ENCODE results near the gene DDX6.

DNA sequence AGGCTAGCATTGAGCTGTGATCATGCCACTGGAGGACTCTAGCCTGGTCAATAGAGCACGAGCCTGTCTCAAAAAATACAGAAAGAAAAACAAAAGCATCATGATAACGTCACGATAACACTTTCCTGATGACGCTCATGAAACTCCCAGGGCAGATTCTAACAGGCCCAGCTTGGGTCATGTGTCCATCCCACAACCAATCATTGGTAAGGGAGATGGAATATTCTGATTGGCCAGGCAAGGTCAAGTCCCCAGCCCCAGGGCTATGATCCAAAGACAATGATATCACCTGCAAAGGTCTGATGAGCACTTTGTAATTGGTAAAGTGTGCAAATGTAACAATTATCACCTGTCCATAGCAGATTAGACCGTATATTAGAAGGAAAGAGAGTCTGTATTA is 21.5 kb upstream of the DDX6 start:
- TF ChIP-seq ZNF211 (tag by site-specific recombination; IDR thresholded peaks at IDR 0.05; ENCODE audit: low read depth) (no peak), ZNF549 (tag by site-specific recombination; IDR thresholded peaks at IDR 0.05) (no peak), ZNF223 (tag by site-specific recombination; IDR thresholded peaks at IDR 0.05) (no peak), ZNF202 (tag by site-specific recombination; IDR thresholded peaks at IDR 0.05; ENCODE audit: borderline replicate concordance) (no peak)
- TF ChIP-seq, protein P1, sequence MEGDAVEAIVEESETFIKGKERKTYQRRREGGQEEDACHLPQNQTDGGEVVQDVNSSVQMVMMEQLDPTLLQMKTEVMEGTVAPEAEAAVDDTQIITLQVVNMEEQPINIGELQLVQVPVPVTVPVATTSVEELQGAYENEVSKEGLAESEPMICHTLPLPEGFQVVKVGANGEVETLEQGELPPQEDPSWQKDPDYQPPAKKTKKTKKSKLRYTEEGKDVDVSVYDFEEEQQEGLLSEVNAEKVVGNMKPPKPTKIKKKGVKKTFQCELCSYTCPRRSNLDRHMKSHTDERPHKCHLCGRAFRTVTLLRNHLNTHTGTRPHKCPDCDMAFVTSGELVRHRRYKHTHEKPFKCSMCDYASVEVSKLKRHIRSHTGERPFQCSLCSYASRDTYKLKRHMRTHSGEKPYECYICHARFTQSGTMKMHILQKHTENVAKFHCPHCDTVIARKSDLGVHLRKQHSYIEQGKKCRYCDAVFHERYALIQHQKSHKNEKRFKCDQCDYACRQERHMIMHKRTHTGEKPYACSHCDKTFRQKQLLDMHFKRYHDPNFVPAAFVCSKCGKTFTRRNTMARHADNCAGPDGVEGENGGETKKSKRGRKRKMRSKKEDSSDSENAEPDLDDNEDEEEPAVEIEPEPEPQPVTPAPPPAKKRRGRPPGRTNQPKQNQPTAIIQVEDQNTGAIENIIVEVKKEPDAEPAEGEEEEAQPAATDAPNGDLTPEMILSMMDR (tag by site-specific recombination; IDR thresholded peaks at IDR 0.05): no peak
- TF ChIP-seq, protein P2, sequence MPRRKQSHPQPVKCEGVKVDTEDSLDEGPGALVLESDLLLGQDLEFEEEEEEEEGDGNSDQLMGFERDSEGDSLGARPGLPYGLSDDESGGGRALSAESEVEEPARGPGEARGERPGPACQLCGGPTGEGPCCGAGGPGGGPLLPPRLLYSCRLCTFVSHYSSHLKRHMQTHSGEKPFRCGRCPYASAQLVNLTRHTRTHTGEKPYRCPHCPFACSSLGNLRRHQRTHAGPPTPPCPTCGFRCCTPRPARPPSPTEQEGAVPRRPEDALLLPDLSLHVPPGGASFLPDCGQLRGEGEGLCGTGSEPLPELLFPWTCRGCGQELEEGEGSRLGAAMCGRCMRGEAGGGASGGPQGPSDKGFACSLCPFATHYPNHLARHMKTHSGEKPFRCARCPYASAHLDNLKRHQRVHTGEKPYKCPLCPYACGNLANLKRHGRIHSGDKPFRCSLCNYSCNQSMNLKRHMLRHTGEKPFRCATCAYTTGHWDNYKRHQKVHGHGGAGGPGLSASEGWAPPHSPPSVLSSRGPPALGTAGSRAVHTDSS (tag by site-specific recombination; IDR thresholded peaks at IDR 0.05): no peak
- TF ChIP-seq, protein P3, sequence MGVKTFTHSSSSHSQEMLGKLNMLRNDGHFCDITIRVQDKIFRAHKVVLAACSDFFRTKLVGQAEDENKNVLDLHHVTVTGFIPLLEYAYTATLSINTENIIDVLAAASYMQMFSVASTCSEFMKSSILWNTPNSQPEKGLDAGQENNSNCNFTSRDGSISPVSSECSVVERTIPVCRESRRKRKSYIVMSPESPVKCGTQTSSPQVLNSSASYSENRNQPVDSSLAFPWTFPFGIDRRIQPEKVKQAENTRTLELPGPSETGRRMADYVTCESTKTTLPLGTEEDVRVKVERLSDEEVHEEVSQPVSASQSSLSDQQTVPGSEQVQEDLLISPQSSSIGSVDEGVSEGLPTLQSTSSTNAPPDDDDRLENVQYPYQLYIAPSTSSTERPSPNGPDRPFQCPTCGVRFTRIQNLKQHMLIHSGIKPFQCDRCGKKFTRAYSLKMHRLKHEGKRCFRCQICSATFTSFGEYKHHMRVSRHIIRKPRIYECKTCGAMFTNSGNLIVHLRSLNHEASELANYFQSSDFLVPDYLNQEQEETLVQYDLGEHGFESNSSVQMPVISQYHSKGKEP (tag by site-specific recombination; IDR thresholded peaks at IDR 0.05): no peak

Data from HEK293 (cell line).